SK-N-SH (cell line): ENCODE results near the gene OR1I1. TPM values are rescaled to one million over a fixed set of nuclear protein-coding genes. Genes with fewer than 3 reads are reported as not detected.

Experiments used
- CTCF ChIA-PET: fragments of 300-600, 350-600 bp; formaldehyde crosslinking; extraction: SDS; loops from one replicate; lab custom pipeline; 2021; lab: Yijun Ruan, JAX
- POLR2A ChIA-PET: fragments of 350-600 bp; sonication (Branson Sonifier 250); formaldehyde crosslinking; extraction: SDS; loops from one replicate; lab custom pipeline; 2020; ENCODE audit warnings: antibody characterized with exemption, inconsistent platforms; lab: Yijun Ruan, JAX
- DNase-seq: peaks from one replicate; pipeline ENCODE4 v3.0.0; 2012
- H2AFZ ChIP-seq: fragments of 200-600 bp; sonication (generic); 2 replicates; pipeline ENCODE4 v1.8.1; 2016; ENCODE audit warnings: antibody characterized with exemption, mild to moderate bottlenecking, low read depth
- H3F3A ChIP-seq: fragments of 200-600 bp; sonication (generic); replicated peaks from 2 replicates; pipeline ENCODE3; 2016; ENCODE audit warnings: antibody characterized with exemption, mild to moderate bottlenecking; ENCODE audit not compliant: insufficient read depth
- H3K27ac ChIP-seq, 2 experiments: fragments of 200-500 bp in 1 of 2; fragments of 200-600 bp in 1 of 2; sonication (Bioruptor generic) in 1 of 2; sonication (generic), shearing (Covaris generic) in 1 of 2; 2 replicates each; pipeline versions ENCODE4 v1.5.1 to v1.6.1; 2014 to 2016; ENCODE audit warnings: low read depth in 2 of 2, inconsistent platforms in 1 of 2, low read length in 1 of 2, mild to moderate bottlenecking in 1 of 2, mixed read lengths in 1 of 2
- H3K27me3 ChIP-seq: fragments of 200-600 bp; sonication (generic), shearing (Covaris generic); 2 replicates; pipeline ENCODE4 v1.6.1; 2016; ENCODE audit warnings: mixed run types; ENCODE audit not compliant: insufficient read depth
- H3K36me3 ChIP-seq, 2 experiments: fragments of 200-500 bp in 1 of 2; fragments of 200-600 bp in 1 of 2; sonication (Bioruptor generic) in 1 of 2; sonication (generic) in 1 of 2; replicated peaks in 1 of 2; 2 replicates each; pipeline versions ENCODE3 to v1.5.1; 2014 to 2016; ENCODE audit warnings: low read length in 1 of 2, mild to moderate bottlenecking in 1 of 2; ENCODE audit not compliant: insufficient read depth in 2 of 2, control insufficient read depth in 1 of 2
- H3K4me1 ChIP-seq, 2 experiments: fragments of 200-500 bp in 1 of 2; fragments of 200-600 bp in 1 of 2; sonication (Bioruptor generic) in 1 of 2; sonication (generic), shearing (Covaris generic) in 1 of 2; 2 replicates each; pipeline versions ENCODE4 v1.5.1 to v1.6.1; 2014 to 2016; ENCODE audit warnings: low read depth in 1 of 2, low read length in 1 of 2, mixed run types in 1 of 2; ENCODE audit not compliant: insufficient read depth in 2 of 2, control insufficient read depth in 1 of 2
- H3K4me2 ChIP-seq: fragments of 200-600 bp; sonication (generic), shearing (Covaris generic); 2 replicates; pipeline ENCODE4 v1.6.1; 2017; ENCODE audit warnings: mixed run types
- H3K4me3 ChIP-seq, 2 experiments: fragments of 200-500 bp in 1 of 2; fragments of 200-600 bp in 1 of 2; sonication (Bioruptor generic) in 1 of 2; sonication (generic), shearing (Covaris generic) in 1 of 2; 2 replicates each; pipeline versions ENCODE4 v1.5.1 to v1.8.1; 2014 to 2016; ENCODE audit warnings: low read depth in 2 of 2, inconsistent platforms in 1 of 2, low read length in 1 of 2, mild to moderate bottlenecking in 1 of 2, mixed read lengths in 1 of 2, moderate library complexity in 1 of 2
- H3K79me2 ChIP-seq: fragments of 200-600 bp; sonication (generic); 2 replicates; pipeline ENCODE4 v1.8.1; 2017; ENCODE audit warnings: mild to moderate bottlenecking; ENCODE audit not compliant: insufficient read depth
- H3K9ac ChIP-seq: fragments of 200-600 bp; sonication (generic); 2 replicates; pipeline ENCODE4 v1.6.1; 2017; ENCODE audit warnings: mixed run types
- H3K9me2 ChIP-seq: fragments of 200-600 bp; sonication (generic); 2 replicates; pipeline ENCODE4 v1.6.1; 2017; ENCODE audit warnings: mixed run types
- H3K9me3 ChIP-seq: fragments of 200-600 bp; sonication (generic); 2 replicates; pipeline ENCODE4 v1.6.1; 2017; ENCODE audit warnings: mixed run types, mild to moderate bottlenecking, moderate library complexity
- H4K20me1 ChIP-seq: fragments of 200-600 bp; sonication (generic); 2 replicates; pipeline ENCODE4 v1.6.1; 2017; ENCODE audit warnings: mild to moderate bottlenecking, mixed run types; ENCODE audit not compliant: insufficient read depth
- CHD2 ChIP-seq: fragments of 150-350 bp; IDR thresholded peaks from 2 replicates; pipeline ENCODE4 v1.6.1; 2018; ENCODE audit warnings: low read length; ENCODE audit not compliant: partially characterized antibody
- EZH2phosphoT487 ChIP-seq: fragments of 200-600 bp; sonication (generic); IDR thresholded peaks from 2 replicates; pipeline ENCODE4 v1.6.1; 2017; ENCODE audit warnings: low read depth, mixed run types, mild to moderate bottlenecking, antibody characterized with exemption, moderate library complexity, borderline replicate concordance
- GABPA ChIP-seq: IDR thresholded peaks from 2 replicates; pipeline ENCODE4 v1.4.0; 2012; ENCODE audit warnings: low read depth, mild to moderate bottlenecking
- MEF2A ChIP-seq: IDR thresholded peaks from 2 replicates; pipeline ENCODE4 v1.4.0; 2012; ENCODE audit warnings: low read depth, borderline replicate concordance
- RAD21 ChIP-seq: IDR thresholded peaks from 2 replicates; pipeline ENCODE4 v1.6.1; 2012; ENCODE audit warnings: mild to moderate bottlenecking, low read length
- SIN3A ChIP-seq: IDR thresholded peaks from 2 replicates; pipeline ENCODE4 v1.6.1; 2012; ENCODE audit warnings: low read depth, mild to moderate bottlenecking, low read length, moderate library complexity, borderline replicate concordance
- TCF12 ChIP-seq: IDR thresholded peaks from 2 replicates; pipeline ENCODE4 v1.4.0; 2012
- USF2 ChIP-seq: fragments of 150-350 bp; IDR thresholded peaks from 2 replicates; pipeline ENCODE4 v1.6.1; 2017; ENCODE audit warnings: antibody characterized with exemption, low read length, low read depth, borderline replicate concordance
- YY1 ChIP-seq: IDR thresholded peaks from 2 replicates; pipeline ENCODE4 v1.4.0; 2012; ENCODE audit warnings: low read depth, mild to moderate bottlenecking
- ZBTB33 ChIP-seq: IDR thresholded peaks from 2 replicates; pipeline ENCODE4 v1.4.0; 2012; ENCODE audit warnings: low read depth, borderline replicate concordance
- WGBS: methylation state at CpG from one replicate; pipeline ENCODE4 v1.1.6; 2017; ENCODE audit warnings: low lambda C conversion rate; 5-methylcytosine and 5-hydroxymethylcytosine counted together
- polyA plus RNA-seq, 3 experiments: library from polyadenylated mRNA; depleted of rRNA; stranded (reverse); fragments of >200 nt; gene quantifications; 2 replicates each; pipeline ENCODE4 v1.2.3, GENCODE V29; 2012
- TF ChIP-seq, protein P1 (sequence below): IDR thresholded peaks from 2 replicates; pipeline ENCODE4 v1.4.0; 2012; ENCODE audit warnings: low read depth
- TF ChIP-seq, protein P2 (sequence below): fragments of 200-600 bp; sonication (generic); IDR thresholded peaks from 2 replicates; pipeline ENCODE4 v1.6.1; 2017; ENCODE audit warnings: antibody characterized with exemption, mild to moderate bottlenecking, moderate library complexity
- TF ChIP-seq, protein P3 (sequence below): IDR thresholded peaks from 2 replicates; pipeline ENCODE4; 2012

Gene OR1I1, protein sequence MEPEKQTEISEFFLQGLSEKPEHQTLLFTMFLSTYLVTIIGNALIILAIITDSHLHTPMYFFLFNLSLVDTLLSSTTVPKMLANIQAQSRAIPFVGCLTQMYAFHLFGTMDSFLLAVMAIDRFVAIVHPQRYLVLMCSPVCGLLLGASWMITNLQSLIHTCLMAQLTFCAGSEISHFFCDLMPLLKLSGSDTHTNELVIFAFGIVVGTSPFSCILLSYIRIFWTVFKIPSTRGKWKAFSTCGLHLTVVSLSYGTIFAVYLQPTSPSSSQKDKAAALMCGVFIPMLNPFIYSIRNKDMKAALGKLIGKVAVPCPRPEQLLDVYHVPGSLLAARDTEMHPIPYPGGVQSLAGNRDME
- polyA plus RNA-seq (2012; rRNA removed) = not detected in 2 replicates
- polyA plus RNA-seq (2012; cell fraction: cytosol; rRNA removed) = not detected in 2 replicates
- not detected in 2 replicates for polyA plus RNA-seq (2012; cell fraction: nucleus; rRNA removed)

GRCh38 chr19:15081911-15082310, at the start of gene OR1I1:
Gene OR1I1 (plus strand): TSS chr19:15082211. CDS start chr19:15087066, 4,855 bp downstream.
- Histone ChIP-seq H3K4me2 (no peak within 1 kb of the TSS), H3K9me2 (no peaks in the 10 kb centered on the region), H2AFZ (no peak within 1 kb of the TSS), H3K27ac (no peak within 1 kb of the TSS), H3K27me3 (peaks cover 27% of the 10 kb centered on the region)
- POLR2A ChIA-PET = no interaction called here
- no peak for TF ChIP-seq CHD2
- TF ChIP-seq, protein P1, sequence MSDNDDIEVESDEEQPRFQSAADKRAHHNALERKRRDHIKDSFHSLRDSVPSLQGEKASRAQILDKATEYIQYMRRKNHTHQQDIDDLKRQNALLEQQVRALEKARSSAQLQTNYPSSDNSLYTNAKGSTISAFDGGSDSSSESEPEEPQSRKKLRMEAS = no peak
- no peak for TF ChIP-seq ZBTB33
- TF ChIP-seq, protein P2, sequence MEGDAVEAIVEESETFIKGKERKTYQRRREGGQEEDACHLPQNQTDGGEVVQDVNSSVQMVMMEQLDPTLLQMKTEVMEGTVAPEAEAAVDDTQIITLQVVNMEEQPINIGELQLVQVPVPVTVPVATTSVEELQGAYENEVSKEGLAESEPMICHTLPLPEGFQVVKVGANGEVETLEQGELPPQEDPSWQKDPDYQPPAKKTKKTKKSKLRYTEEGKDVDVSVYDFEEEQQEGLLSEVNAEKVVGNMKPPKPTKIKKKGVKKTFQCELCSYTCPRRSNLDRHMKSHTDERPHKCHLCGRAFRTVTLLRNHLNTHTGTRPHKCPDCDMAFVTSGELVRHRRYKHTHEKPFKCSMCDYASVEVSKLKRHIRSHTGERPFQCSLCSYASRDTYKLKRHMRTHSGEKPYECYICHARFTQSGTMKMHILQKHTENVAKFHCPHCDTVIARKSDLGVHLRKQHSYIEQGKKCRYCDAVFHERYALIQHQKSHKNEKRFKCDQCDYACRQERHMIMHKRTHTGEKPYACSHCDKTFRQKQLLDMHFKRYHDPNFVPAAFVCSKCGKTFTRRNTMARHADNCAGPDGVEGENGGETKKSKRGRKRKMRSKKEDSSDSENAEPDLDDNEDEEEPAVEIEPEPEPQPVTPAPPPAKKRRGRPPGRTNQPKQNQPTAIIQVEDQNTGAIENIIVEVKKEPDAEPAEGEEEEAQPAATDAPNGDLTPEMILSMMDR = no peak
- TF ChIP-seq, all 33 proteins: peak for 0
- Histone ChIP-seq H3K9ac (no peak within 1 kb of the TSS), H3K9me3 (no peaks in the 10 kb centered on the region), H3K79me2 (no peaks in the 10 kb centered on the region), H3K4me3 (no peak within 1 kb of the TSS), H4K20me1 (no peaks in the 10 kb centered on the region), H3F3A (no peaks in the 10 kb centered on the region), H3K4me1 (no peaks in the 10 kb centered on the region), H3K36me3 (no peaks in the 10 kb centered on the region)
- CTCF ChIA-PET = interaction anchor here (0.7 to 3.8 kb wide), 5 partner anchors 9 to 69 kb away, joined by 3 to 22 read pairs (median 6); no protein-coding TSS in a partner anchor
- 25% methylated on average over 6 of the region's 6 CpGs for WGBS
- no peak for DNase-seq

DNA sequence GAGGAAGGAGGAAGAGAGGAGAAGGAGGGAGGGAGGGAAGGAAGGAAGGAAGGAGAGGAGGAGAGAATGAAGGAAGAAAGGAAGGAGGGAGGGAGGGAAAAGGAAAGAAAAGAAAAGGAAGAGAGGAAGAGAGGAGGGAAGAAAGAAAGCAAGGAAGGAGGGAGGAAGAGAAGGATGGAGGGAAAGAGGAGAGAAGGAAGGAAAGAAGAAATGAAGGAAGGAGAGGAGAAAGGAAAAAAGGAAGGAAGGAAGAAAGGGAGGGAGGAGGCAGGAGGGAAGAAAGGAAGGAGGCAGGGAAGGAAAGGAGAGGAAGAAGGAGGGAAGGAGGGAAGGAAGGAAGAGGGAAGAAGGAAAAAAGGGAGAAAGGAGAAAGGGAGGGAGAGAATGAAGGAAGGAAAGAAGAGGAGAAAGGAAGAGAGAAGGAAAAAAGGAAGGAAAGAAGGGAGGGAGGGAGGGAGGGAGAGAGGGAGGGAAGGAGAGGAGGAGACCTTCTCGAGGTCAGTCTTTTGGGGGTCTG, 46.2 kb upstream of the OR1I1 start:
- ChIA-PET POLR2A (no interaction called here), CTCF (no interaction called here)
- no peak for DNase-seq
- Histone ChIP-seq H3K4me2 (no peak overlapping the region), H3F3A (no peaks in the 10 kb centered on the region), H3K79me2 (no peaks in the 10 kb centered on the region), H3K27ac (no peak overlapping the region), H3K36me3 (no peaks in the 10 kb centered on the region), H3K9me2 (no peaks in the 10 kb centered on the region), H2AFZ (no peak overlapping the region), H3K4me3 (no peak overlapping the region), H3K9ac (no peak overlapping the region), H3K9me3 (no peaks in the 10 kb centered on the region), H3K27me3 (peaks cover 6% of the 10 kb centered on the region; the same call in 1 of the 2 replicates), H3K4me1 (no peaks in the 10 kb centered on the region), H4K20me1 (no peaks in the 10 kb centered on the region)
- WGBS = 0% methylated on average over 1 of the region's 1 CpG
- TF ChIP-seq MEF2A (no peak), SIN3A (no peak), TCF12 (no peak), YY1 (no peak), RAD21 (no peak), USF2 (no peak), GABPA (no peak), ZBTB33 (no peak), EZH2phosphoT487 (no peak)
- TF ChIP-seq, protein P3, sequence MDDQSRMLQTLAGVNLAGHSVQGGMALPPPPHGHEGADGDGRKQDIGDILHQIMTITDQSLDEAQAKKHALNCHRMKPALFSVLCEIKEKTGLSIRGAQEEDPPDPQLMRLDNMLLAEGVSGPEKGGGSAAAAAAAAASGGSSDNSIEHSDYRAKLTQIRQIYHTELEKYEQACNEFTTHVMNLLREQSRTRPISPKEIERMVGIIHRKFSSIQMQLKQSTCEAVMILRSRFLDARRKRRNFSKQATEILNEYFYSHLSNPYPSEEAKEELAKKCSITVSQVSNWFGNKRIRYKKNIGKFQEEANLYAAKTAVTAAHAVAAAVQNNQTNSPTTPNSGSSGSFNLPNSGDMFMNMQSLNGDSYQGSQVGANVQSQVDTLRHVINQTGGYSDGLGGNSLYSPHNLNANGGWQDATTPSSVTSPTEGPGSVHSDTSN = no peak
